Skeletal muscle satellite cell (primary cell): ENCODE data around the gene BBS1.
A peak's percentile ranks its signal among the peaks of the same experiment; 100 is the strongest.

ENCODE experiments used
- H3K27me3 ChIP-seq: 2 replicates; pipeline ENCODE4 v1.7.0; 2013; ENCODE audit warnings: low read length; ENCODE audit not compliant: control insufficient read depth, insufficient read depth
- H3K36me3 ChIP-seq: 2 replicates; pipeline ENCODE4 v1.7.0; 2013; ENCODE audit warnings: mild to moderate bottlenecking, control low read depth, low read length; ENCODE audit not compliant: insufficient read depth
- H3K4me1 ChIP-seq: 2 replicates; pipeline ENCODE4 v1.7.0; 2013; ENCODE audit warnings: low read length; ENCODE audit not compliant: control insufficient read depth, insufficient read depth
- H3K4me2 ChIP-seq: 2 replicates; pipeline ENCODE4 v1.7.0; 2013; ENCODE audit warnings: mild to moderate bottlenecking, low read length
- H3K4me3 ChIP-seq: 2 replicates; pipeline ENCODE4 v1.7.0; 2013; ENCODE audit warnings: low read length
- H3K9ac ChIP-seq: 2 replicates; pipeline ENCODE4 v1.7.0; 2013; ENCODE audit warnings: mild to moderate bottlenecking, low read depth, low read length, moderate library complexity
- H3K9me3 ChIP-seq: replicated peaks from 2 replicates; pipeline ENCODE4 v1.7.0; 2013; ENCODE audit warnings: mild to moderate bottlenecking, control low read depth, low read length

The BBS1 gene

DNA sequence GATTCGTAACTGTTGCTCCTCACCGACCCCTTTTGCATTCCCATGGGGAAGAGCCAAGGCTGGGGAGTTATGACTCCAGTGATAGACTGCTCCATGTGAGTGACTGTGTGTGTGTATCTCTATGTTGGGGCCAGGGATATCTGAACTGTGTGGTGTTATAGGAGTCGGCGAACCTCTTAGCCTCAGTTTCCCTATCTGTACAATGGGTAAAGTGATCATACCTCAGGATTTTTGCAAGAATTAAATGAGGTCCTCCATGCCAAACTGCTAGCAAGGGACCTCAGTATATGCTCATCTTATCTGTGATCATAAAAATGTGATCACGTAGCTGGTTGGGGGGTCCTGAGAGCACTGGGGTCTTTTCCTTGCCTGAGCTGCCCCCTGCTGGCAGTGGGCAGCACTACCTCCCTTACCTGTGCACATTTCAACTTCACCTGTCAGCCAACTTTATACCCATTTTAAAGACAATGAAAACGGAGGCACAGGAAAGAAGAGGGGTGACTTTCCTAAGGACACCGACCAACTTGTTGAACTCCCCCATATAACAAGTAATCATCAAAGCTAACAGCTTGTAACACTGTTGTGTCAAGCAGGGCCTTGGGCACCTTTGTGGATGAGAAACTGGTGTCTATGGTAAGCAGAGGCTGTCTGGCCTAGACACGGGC, 31.6 kb upstream of the BBS1 start:
- Histone ChIP-seq H3K27me3 (no peaks in the 10 kb centered on the region), H3K9me3 (no peaks in the 10 kb centered on the region), H3K4me1 (peaks cover 19% of the 10 kb centered on the region), H3K4me2 (peak overlapping the region; percentile 83), H3K4me3 (peak overlapping the region; percentile 79), H3K9ac (peak overlapping the region; percentile 95), H3K36me3 (peaks cover 2% of the 10 kb centered on the region)

DNA sequence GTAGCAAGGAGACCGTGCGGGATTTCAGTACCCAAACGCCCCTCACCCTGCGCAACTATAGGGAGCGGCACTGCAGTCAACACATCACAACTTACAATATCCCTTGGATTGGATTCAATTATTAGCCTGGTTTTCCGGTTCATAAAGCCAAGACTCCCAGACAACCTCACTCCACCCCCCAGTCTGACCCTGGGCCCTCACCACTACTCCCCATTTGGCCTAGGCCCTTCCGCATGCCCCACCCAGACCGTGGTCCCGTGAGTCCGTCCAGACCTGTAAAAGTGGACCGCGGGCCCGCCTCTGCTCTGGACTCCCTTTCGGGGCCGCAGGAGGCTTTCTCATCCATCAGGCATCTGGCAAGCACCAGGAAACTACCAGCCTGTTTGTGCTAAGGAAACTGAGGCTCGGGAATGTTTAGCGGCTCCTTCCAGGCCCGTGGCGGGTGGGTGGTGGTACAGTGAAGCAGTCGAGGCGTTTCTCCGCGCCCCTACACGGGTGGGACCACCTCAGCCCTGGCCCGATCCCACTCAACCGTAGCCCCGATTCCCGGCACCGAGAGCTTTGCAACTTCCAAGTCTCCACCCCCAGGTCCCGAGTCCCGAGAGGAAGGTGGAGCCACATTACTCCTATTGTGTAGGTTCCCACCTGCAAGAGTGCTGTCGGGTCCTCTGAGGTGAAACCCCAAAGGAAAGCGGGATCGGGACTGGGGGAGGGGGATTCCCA, 30.9 kb upstream of the BBS1 start:
- Histone ChIP-seq H3K9me3 (no peaks in the 10 kb centered on the region), H3K9ac (peak overlapping the region; percentile 95), H3K4me1 (peaks cover 19% of the 10 kb centered on the region), H3K27me3 (no peaks in the 10 kb centered on the region), H3K4me2 (peak overlapping the region; percentile 83), H3K36me3 (no peaks in the 10 kb centered on the region), H3K4me3 (peak overlapping the region; percentile 79)

DNA sequence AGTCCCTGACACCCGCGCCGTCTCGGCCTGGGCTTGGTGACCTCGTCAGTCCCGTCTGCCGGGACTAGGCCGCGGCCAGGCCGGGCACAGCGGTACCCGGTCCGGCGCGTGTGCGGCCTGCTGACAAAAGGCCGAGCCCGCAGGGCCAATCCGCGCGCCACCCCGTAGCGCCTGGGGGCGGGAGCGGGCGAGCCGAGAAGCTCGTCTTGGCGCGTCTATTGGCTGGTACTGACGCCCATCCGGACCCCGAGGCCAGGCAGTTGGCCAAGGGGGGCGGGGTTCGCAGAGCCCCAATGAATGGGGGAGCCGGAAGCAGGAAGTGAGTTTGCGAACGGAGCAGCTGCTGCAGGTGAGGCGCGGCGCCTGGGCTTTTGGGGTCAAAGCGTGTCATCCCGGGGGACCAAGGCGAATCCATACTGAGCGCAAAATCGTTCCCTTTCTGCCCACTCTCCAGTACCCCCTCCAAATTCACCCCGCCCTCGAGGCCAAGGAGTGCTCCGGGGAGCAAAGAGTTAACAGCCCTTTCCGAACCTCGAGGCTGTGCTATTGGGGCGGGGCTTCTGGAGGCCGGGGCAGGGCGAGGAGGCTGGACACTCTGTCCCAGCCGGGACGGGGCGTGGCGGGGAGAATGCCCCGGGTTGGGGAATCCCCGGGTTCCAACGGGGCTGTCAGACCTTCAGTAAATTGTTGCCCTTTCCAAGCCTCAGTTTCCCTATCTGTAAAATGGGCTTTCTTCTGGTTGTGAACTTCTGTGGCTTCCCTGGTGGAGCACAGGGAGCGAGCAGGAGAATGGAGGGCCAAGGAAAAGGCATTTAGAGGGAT, 30.1 kb upstream of the BBS1 start, which contains the start of gene DPP3:
TSS of gene DPP3 (plus strand) at position 318 of the 822 bp plus-strand sequence. CDS start 1,767 bp downstream, outside the sequence.
- Histone ChIP-seq H3K4me2 (peak within 1 kb of the TSS; percentile 83), H3K4me3 (peak within 1 kb of the TSS; percentile 79), H3K36me3 (no peaks in the 10 kb centered on the region), H3K4me1 (peaks cover 19% of the 10 kb centered on the region), H3K27me3 (no peaks in the 10 kb centered on the region), H3K9ac (peak within 1 kb of the TSS; percentile 95), H3K9me3 (no peaks in the 10 kb centered on the region)

DNA sequence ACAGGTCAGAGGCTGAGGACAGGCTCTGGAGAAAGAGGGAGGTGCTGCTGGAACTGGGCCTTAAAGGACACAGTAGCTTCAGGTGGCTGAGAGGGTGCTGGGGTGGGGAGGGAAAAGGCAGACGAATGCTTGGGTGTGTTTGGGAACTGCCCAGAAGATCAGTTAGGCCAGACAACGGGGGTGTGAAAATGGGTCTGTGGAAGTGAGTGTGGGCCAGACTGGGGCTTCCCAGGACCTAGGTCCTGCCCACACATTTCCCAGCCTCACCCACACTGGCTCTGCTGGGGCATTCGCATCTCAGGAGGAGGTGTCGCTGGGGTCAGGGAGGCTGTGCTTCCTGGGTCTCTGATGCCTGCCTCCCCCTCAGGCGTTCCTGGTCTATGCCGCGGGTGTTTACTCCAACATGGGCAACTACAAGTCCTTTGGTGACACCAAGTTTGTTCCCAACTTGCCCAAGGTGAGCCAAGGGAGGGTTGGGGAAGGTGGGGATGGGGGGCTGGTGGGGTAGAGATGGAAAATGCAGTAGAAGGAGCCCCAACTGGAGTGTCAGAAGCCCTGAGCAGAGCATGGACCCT, 25.5 kb upstream of the BBS1 start:
- H3K4me3 ChIP-seq = no peak overlapping the region
- no peak overlapping the region for H3K4me2 ChIP-seq
- no peaks in the 10 kb centered on the region for H3K27me3 ChIP-seq
- no peak overlapping the region for H3K9ac ChIP-seq
- H3K9me3 ChIP-seq = no peaks in the 10 kb centered on the region
- peaks cover 24% of the 10 kb centered on the region for H3K36me3 ChIP-seq
- peaks cover 11% of the 10 kb centered on the region for H3K4me1 ChIP-seq

DNA sequence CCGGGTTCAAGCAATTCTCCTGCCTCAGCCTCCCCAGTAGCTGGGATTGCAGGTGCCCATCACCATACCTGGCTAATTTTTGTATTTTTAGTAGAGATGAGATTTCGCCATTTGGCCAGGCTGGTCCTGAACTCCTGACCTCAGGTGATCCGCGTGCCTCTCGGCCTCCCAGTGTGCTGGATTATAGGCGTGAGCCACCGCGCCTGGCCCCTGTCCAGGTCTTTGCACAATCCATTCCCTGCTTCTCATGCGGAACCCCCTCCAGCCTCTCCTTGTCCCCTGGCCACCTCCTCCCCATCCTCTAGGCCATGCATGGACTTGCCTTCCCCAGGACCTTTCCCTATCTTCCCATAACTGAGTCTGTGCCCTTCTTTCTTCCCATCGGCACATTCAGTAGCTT, 21.5 kb upstream of the BBS1 start:
- Histone ChIP-seq H3K36me3 (peaks cover 49% of the 10 kb centered on the region), H3K27me3 (no peaks in the 10 kb centered on the region), H3K9ac (no peak overlapping the region), H3K4me2 (no peak overlapping the region), H3K9me3 (no peaks in the 10 kb centered on the region), H3K4me3 (no peak overlapping the region), H3K4me1 (no peaks in the 10 kb centered on the region)

DNA sequence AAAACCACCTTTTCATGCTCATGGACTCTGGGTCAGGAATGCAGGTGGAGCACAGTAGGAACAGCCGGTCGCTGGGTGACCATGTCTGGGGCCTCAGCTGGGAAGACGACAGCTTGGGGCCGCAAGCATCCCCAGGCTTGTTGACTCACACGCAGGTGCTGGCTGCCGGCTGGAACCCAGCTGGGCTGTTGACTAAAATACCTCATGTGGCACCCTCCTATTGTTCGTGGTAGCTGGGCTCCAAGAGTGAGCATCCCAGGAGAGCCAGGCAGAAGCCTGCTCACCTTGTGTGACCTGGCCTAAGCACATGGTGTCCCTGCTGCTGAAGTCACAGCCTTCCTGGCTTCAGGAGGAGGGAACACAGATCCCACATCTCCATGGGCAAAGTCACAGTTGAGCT, 20.8 kb upstream of the BBS1 start:
- Histone ChIP-seq H3K4me2 (no peak overlapping the region), H3K4me1 (no peaks in the 10 kb centered on the region), H3K36me3 (peaks cover 53% of the 10 kb centered on the region), H3K4me3 (no peak overlapping the region), H3K9me3 (no peaks in the 10 kb centered on the region), H3K9ac (no peak overlapping the region), H3K27me3 (no peaks in the 10 kb centered on the region)

DNA sequence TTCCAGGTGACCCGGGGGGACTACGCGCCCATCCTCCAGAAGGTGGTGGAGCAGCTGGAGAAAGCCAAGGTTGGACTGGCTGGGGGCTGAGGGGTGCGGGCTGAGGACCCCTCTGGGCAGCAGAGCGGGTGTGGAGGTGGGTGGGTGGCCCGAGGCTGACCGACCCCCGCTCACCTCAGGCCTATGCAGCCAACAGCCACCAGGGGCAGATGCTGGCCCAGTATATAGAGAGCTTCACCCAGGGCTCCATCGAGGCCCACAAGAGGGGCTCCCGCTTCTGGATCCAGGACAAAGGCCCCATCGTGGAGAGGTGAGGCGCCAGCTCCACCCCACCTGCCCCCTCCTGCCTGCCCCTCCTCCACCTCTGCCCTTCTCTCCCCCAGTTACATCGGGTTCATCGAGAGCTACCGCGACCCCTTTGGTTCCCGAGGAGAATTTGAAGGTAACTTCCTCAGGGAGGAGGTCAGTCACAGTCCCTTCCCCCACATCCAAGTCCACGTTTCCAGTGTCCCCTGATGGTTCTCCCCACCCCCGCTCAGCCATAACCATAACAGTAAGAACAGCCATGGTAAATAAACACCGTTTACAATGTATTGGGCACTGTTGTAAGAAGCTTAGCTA, 19.0 kb upstream of the BBS1 start:
- H3K4me1 ChIP-seq = no peaks in the 10 kb centered on the region

DNA sequence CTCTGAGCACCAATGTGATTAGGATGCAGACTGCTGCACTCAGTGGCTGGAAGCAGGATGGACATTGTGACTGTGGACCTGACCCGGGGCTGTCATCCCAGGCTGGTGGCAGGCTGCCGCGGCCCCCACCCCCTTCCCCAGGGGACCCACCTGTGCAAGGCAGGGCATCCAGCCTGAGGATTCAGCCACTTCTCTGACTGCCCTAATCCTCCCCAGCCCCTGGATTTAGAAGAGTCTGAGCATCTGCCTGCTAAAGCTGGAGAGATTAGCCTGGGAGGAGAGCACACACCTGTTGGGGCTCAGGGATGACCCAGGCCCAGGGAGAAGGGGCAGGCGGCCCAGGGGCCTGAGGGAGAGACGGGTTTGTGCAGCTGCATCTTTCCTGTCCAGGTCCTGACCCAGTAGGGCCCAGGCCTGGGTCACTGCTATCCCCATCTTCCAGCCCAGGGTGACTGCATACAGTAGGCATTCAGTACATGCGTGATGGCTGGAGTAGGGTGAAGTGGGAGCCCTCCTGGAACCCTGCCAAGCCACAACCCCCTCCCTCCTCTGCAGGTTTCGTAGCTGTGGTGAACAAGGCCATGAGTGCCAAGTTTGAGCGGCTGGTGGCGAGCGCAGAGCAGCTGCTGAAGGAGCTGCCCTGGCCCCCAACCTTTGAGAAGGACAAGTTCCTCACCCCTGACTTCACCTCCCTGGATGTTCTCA, 18.1 kb upstream of the BBS1 start:
- peaks cover 64% of the 10 kb centered on the region for H3K36me3 ChIP-seq
- H3K27me3 ChIP-seq = no peaks in the 10 kb centered on the region
- no peak overlapping the region for H3K4me3 ChIP-seq
- H3K9ac ChIP-seq = no peak overlapping the region
- H3K4me1 ChIP-seq = no peaks in the 10 kb centered on the region
- no peaks in the 10 kb centered on the region for H3K9me3 ChIP-seq
- H3K4me2 ChIP-seq = no peak overlapping the region

More for the DNA sequence above, 19.0 kb upstream of the BBS1 start:
- Histone ChIP-seq H3K27me3 (no peaks in the 10 kb centered on the region), H3K4me2 (no peak overlapping the region), H3K9ac (no peak overlapping the region), H3K36me3 (peaks cover 66% of the 10 kb centered on the region), H3K9me3 (no peaks in the 10 kb centered on the region), H3K4me3 (no peak overlapping the region)

DNA sequence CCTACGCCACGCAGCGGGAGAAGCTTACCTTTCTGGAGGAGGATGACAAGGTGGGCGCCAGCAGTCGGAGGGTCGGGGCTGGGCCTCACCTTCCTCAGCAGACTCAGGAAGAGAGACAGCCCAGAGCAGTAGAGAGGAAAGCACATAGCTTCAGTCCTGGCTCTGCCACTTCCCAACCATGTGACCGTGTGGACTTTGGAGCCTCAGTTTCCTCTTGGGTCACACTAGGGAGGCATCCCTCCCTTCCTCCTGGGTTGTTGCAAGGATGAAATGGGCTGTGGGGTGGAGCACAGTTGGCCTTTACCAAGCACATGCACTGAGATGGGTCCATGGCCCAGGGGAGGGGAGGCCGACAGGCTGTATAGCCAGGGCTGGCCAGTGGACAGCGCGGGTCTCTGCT, 17.3 kb upstream of the BBS1 start:
- peaks cover 59% of the 10 kb centered on the region for H3K36me3 ChIP-seq
- H3K9me3 ChIP-seq = no peaks in the 10 kb centered on the region
- no peak overlapping the region for H3K4me2 ChIP-seq
- H3K4me3 ChIP-seq = no peak overlapping the region
- H3K27me3 ChIP-seq = no peaks in the 10 kb centered on the region
- H3K4me1 ChIP-seq = no peaks in the 10 kb centered on the region
- no peak overlapping the region for H3K9ac ChIP-seq

DNA sequence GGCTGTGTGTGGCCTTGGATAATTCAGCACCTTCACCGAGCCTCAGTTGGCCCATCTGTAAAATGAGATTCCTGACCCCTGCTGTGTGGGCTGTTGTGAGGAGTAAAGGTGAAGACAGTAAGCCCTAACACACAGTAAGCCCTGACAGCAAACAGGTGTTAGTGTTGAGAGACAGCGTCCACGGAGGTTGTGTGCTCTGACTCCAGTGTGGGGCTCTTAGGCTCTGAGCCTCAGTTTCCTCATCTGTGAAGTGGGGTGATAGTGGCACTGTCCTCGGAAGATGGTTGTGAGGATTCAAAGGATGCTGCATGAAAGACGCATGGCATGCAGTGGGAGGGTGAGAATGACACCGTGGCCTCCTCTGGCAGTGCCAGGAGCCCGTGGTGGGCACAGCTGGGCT, 16.0 kb upstream of the BBS1 start:
- H3K4me2 ChIP-seq = no peak overlapping the region
- H3K4me3 ChIP-seq = no peak overlapping the region
- no peaks in the 10 kb centered on the region for H3K4me1 ChIP-seq
- H3K9me3 ChIP-seq = no peaks in the 10 kb centered on the region
- H3K9ac ChIP-seq = no peak overlapping the region
- H3K36me3 ChIP-seq = peaks cover 59% of the 10 kb centered on the region
- H3K27me3 ChIP-seq = no peaks in the 10 kb centered on the region
